ENCODE results near the gene SLC9A7. TPM values are rescaled to one million over a fixed set of nuclear protein-coding genes. Genes with fewer than 3 reads are reported as not detected.

SLC9A7 gene
- total RNA-seq, 1 donor from 2014 or later: 1.9 TPM

GRCh38 chrX:46645614-46646013 is 113.3 kb downstream of the SLC9A7 start:
- Histone ChIP-seq H3K9me3 (replicated peaks) (no peaks in the 10 kb centered on the region), H3K27me3 (ENCODE audit: low read depth) (no peaks in the 10 kb centered on the region), H3K36me3 (no peaks in the 10 kb centered on the region), H3K4me1 (peaks cover 30% of the 10 kb centered on the region), H3K27ac (replicated peaks) (no peak overlapping the region), H3K4me3 (no peak overlapping the region)
- no peak for DNase-seq
- intact Hi-C loops (cut with micrococcal nuclease): loop anchor here (10.0 kb wide), 1 partner anchor 71 kb away; the partner anchor contains the start of gene CHST7
- TF ChIP-seq, protein P1, sequence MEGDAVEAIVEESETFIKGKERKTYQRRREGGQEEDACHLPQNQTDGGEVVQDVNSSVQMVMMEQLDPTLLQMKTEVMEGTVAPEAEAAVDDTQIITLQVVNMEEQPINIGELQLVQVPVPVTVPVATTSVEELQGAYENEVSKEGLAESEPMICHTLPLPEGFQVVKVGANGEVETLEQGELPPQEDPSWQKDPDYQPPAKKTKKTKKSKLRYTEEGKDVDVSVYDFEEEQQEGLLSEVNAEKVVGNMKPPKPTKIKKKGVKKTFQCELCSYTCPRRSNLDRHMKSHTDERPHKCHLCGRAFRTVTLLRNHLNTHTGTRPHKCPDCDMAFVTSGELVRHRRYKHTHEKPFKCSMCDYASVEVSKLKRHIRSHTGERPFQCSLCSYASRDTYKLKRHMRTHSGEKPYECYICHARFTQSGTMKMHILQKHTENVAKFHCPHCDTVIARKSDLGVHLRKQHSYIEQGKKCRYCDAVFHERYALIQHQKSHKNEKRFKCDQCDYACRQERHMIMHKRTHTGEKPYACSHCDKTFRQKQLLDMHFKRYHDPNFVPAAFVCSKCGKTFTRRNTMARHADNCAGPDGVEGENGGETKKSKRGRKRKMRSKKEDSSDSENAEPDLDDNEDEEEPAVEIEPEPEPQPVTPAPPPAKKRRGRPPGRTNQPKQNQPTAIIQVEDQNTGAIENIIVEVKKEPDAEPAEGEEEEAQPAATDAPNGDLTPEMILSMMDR (IDR thresholded peaks at IDR 0.05; ENCODE audit: borderline replicate concordance): no peak

DNA sequence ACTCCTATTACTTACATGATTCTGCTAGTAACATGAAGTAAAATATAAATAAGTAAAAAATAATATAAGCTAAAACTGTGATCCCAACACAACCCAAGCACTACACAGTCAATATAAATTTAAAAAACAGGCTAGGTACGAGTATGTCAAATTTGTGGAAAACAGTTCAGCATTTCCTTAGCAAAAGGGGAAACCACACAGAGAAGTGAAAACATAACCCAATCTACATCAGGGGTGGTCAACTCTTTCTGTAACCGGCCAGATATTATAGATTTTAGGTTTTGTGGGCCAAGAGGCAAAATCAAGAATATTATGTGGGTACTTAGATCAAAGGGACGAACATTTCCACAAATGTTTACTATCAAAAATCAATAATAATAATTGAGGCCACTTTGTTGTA is 115.3 kb downstream of the SLC9A7 start:
- no peak overlapping the region for H3K4me3 ChIP-seq
- H3K4me1 ChIP-seq: peaks cover 10% of the 10 kb centered on the region
- no peak for DNase-seq
- TF ChIP-seq, protein P1 (IDR thresholded peaks at IDR 0.05; ENCODE audit: borderline replicate concordance): no peak
- H3K27ac ChIP-seq (replicated peaks): no peak overlapping the region
- intact Hi-C loops (cut with micrococcal nuclease): loop anchor here (10.0 kb wide), 1 partner anchor 69 kb away; the partner anchor contains the start of gene CHST7
- no peaks in the 10 kb centered on the region for H3K36me3 ChIP-seq
- H3K9me3 ChIP-seq (replicated peaks): no peaks in the 10 kb centered on the region
- no peaks in the 10 kb centered on the region for H3K27me3 ChIP-seq (ENCODE audit: low read depth)

GRCh38 chrX:46642145-46642544 is 116.8 kb downstream of the SLC9A7 start:
- no peaks in the 10 kb centered on the region for H3K36me3 ChIP-seq
- peaks cover 9% of the 10 kb centered on the region for H3K4me1 ChIP-seq
- H3K4me3 ChIP-seq: no peak overlapping the region
- DNase-seq: no peak
- TF ChIP-seq, protein P1 (IDR thresholded peaks at IDR 0.05; ENCODE audit: borderline replicate concordance): peak; percentile 64
- H3K27ac ChIP-seq (replicated peaks): no peak overlapping the region
- no peaks in the 10 kb centered on the region for H3K27me3 ChIP-seq (ENCODE audit: low read depth)
- intact Hi-C loops (cut with micrococcal nuclease): loop anchor here (10.0 kb wide), 1 partner anchor 67 kb away; the partner anchor contains the start of gene CHST7
- no peaks in the 10 kb centered on the region for H3K9me3 ChIP-seq (replicated peaks)

GRCh38 chrX:46637938-46638337 is 121.0 kb downstream of the SLC9A7 start:
- Histone ChIP-seq H3K27ac (replicated peaks) (no peak overlapping the region), H3K9me3 (replicated peaks) (no peaks in the 10 kb centered on the region), H3K4me1 (peaks cover 6% of the 10 kb centered on the region), H3K4me3 (no peak overlapping the region), H3K27me3 (ENCODE audit: low read depth) (no peaks in the 10 kb centered on the region), H3K36me3 (no peaks in the 10 kb centered on the region)
- DNase-seq: no peak
- TF ChIP-seq, protein P1 (IDR thresholded peaks at IDR 0.05; ENCODE audit: borderline replicate concordance): no peak
- intact Hi-C loops (cut with micrococcal nuclease): no loop called here

DNA sequence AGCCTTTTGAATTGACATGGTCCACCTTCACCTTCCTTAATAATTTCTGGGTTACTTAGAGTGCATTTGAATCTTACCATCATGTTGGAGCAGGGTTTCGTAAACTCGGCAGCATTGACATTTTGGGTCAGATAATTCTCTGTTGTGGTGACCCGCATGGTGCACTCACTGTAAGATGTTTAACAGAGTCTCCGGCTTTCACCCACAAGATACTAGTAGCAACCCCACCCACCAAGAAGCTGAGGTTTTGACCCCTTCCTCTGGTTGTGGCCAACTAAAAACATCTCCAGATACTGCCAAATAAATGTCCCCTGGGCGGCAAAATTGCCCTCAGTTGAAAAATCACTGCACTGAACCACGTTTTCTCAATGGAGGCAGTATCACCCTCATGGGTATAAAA is 122.7 kb downstream of the SLC9A7 start:
- no peaks in the 10 kb centered on the region for H3K27me3 ChIP-seq (ENCODE audit: low read depth)
- no peak overlapping the region for H3K27ac ChIP-seq (replicated peaks)
- H3K4me3 ChIP-seq: no peak overlapping the region
- H3K4me1 ChIP-seq: peaks cover 7% of the 10 kb centered on the region
- TF ChIP-seq, protein P1 (IDR thresholded peaks at IDR 0.05; ENCODE audit: borderline replicate concordance): no peak
- DNase-seq: no peak
- intact Hi-C loops (cut with micrococcal nuclease): no loop called here
- no peaks in the 10 kb centered on the region for H3K9me3 ChIP-seq (replicated peaks)
- no peaks in the 10 kb centered on the region for H3K36me3 ChIP-seq
